Activated naive CD4-positive, alpha-beta T cell treated with anti-CD3 and anti-CD28 coated beads, Interleukin-2, amount 50 U/mL, for 24 hours (primary cell): ENCODE data around the gene SULT2B1.
A peak's percentile ranks its signal among the peaks of the same experiment; 100 is the strongest.

ENCODE experiments used
- H3K27ac Mint-ChIP-seq: one replicate; pipeline ENCODE4 v1.8.0; 2021; ENCODE audit warnings: mild to moderate bottlenecking, mixed read lengths
- H3K27me3 Mint-ChIP-seq: one replicate; pipeline ENCODE4 v1.8.0; 2021; ENCODE audit warnings: mixed read lengths
- H3K36me3 Mint-ChIP-seq: one replicate; pipeline ENCODE4 v1.8.0; 2021; ENCODE audit warnings: mixed read lengths
- H3K4me1 Mint-ChIP-seq: one replicate; pipeline ENCODE4 v1.8.0; 2021; ENCODE audit warnings: mixed read lengths
- H3K4me3 Mint-ChIP-seq: one replicate; pipeline ENCODE4 v1.8.0; 2021; ENCODE audit warnings: mild to moderate bottlenecking, mixed read lengths
- H3K9me3 Mint-ChIP-seq: one replicate; pipeline ENCODE4 v1.8.0; 2021; ENCODE audit warnings: mixed read lengths

SULT2B1 gene

GRCh38 chr19:48637449-48637947 is 85.5 kb downstream of the SULT2B1 start:
- peak overlapping the region; percentile 98 for H3K4me3 Mint-ChIP-seq

GRCh38 chr19:48637948-48638830 is 86.2 kb downstream of the SULT2B1 start:
- Mint-ChIP-seq H3K27ac (peak overlapping the region; percentile 100), H3K36me3 (no peaks in the 10 kb centered on the region), H3K4me3 (peak overlapping the region; percentile 98), H3K9me3 (no peaks in the 10 kb centered on the region), H3K4me1 (peaks cover 37% of the 10 kb centered on the region), H3K27me3 (no peaks in the 10 kb centered on the region)

More at GRCh38 chr19:48637449-48637947, 85.5 kb downstream of the SULT2B1 start:
- Mint-ChIP-seq H3K9me3 (no peaks in the 10 kb centered on the region), H3K4me1 (peaks cover 43% of the 10 kb centered on the region), H3K27me3 (no peaks in the 10 kb centered on the region), H3K36me3 (no peaks in the 10 kb centered on the region), H3K27ac (peak overlapping the region; percentile 100)

GRCh38 chr19:48638831-48639381 is 86.9 kb downstream of the SULT2B1 start:
- peak overlapping the region; percentile 100 for H3K27ac Mint-ChIP-seq
- H3K4me3 Mint-ChIP-seq: peak overlapping the region; percentile 98
- no peaks in the 10 kb centered on the region for H3K36me3 Mint-ChIP-seq
- H3K27me3 Mint-ChIP-seq: no peaks in the 10 kb centered on the region
- peaks cover 30% of the 10 kb centered on the region for H3K4me1 Mint-ChIP-seq
- no peaks in the 10 kb centered on the region for H3K9me3 Mint-ChIP-seq

GRCh38 chr19:48639483-48640375 is 87.8 kb downstream of the SULT2B1 start:
- H3K36me3 Mint-ChIP-seq: no peaks in the 10 kb centered on the region

GRCh38 chr19:48641850-48642249 is 89.9 kb downstream of the SULT2B1 start:
- H3K4me1 Mint-ChIP-seq: peaks cover 31% of the 10 kb centered on the region
- H3K4me3 Mint-ChIP-seq: no peak overlapping the region
- H3K9me3 Mint-ChIP-seq: no peaks in the 10 kb centered on the region

More at GRCh38 chr19:48639483-48640375, 87.8 kb downstream of the SULT2B1 start:
- Mint-ChIP-seq H3K27ac (no peak overlapping the region), H3K27me3 (no peaks in the 10 kb centered on the region), H3K4me1 (peaks cover 29% of the 10 kb centered on the region), H3K9me3 (no peaks in the 10 kb centered on the region), H3K4me3 (peak overlapping the region; percentile 60)

DNA sequence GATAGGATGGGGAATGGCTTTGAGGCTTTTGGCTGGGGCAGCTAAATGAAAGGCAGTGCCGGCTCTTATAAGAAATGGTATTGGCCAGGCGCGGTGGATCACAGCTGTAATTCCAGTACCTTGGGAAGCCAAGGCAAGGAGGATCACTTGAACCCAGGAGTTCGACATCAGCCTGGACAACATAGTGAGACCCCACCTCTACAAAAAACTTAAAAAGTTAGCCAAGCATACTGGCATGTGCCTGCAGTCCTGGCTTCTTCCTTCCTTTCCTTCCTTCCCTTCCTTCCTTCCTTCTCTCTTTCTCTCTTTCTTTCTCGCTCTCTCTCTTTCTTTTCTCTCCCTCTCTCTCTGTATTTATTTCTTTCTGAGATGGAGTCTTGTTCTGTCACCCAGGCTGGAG is 90.9 kb downstream of the SULT2B1 start:
- H3K4me3 Mint-ChIP-seq: no peak overlapping the region

More at GRCh38 chr19:48641850-48642249, 89.9 kb downstream of the SULT2B1 start:
- H3K27ac Mint-ChIP-seq: peak overlapping the region; percentile 52
- H3K27me3 Mint-ChIP-seq: no peaks in the 10 kb centered on the region
- no peaks in the 10 kb centered on the region for H3K36me3 Mint-ChIP-seq

GRCh38 chr19:48644355-48644754 is 92.4 kb downstream of the SULT2B1 start:
- Mint-ChIP-seq H3K27me3 (no peaks in the 10 kb centered on the region), H3K36me3 (no peaks in the 10 kb centered on the region), H3K4me1 (peaks cover 37% of the 10 kb centered on the region), H3K9me3 (no peaks in the 10 kb centered on the region), H3K27ac (no peak overlapping the region), H3K4me3 (peak overlapping the region; percentile 83)

More for the DNA sequence above, 90.9 kb downstream of the SULT2B1 start:
- Mint-ChIP-seq H3K36me3 (no peaks in the 10 kb centered on the region), H3K27ac (peak overlapping the region; percentile 10), H3K4me1 (peaks cover 40% of the 10 kb centered on the region), H3K9me3 (no peaks in the 10 kb centered on the region), H3K27me3 (no peaks in the 10 kb centered on the region)

- Mint-ChIP-seq H3K4me1 (peaks cover 41% of the 10 kb centered on the region), H3K9me3 (no peaks in the 10 kb centered on the region), H3K36me3 (no peaks in the 10 kb centered on the region), H3K4me3 (peak overlapping the region; percentile 83), H3K27me3 (no peaks in the 10 kb centered on the region), H3K27ac (peak overlapping the region; percentile 38)
These were observed 93.1 kb downstream of the SULT2B1 start for GRCh38 chr19:48644839-48645619.

- Mint-ChIP-seq H3K4me3 (peak overlapping the region; percentile 83), H3K9me3 (no peaks in the 10 kb centered on the region), H3K4me1 (peaks cover 41% of the 10 kb centered on the region), H3K27ac (peak overlapping the region; percentile 87), H3K36me3 (no peaks in the 10 kb centered on the region), H3K27me3 (no peaks in the 10 kb centered on the region)
These were observed 93.6 kb downstream of the SULT2B1 start for GRCh38 chr19:48645620-48646000.

DNA sequence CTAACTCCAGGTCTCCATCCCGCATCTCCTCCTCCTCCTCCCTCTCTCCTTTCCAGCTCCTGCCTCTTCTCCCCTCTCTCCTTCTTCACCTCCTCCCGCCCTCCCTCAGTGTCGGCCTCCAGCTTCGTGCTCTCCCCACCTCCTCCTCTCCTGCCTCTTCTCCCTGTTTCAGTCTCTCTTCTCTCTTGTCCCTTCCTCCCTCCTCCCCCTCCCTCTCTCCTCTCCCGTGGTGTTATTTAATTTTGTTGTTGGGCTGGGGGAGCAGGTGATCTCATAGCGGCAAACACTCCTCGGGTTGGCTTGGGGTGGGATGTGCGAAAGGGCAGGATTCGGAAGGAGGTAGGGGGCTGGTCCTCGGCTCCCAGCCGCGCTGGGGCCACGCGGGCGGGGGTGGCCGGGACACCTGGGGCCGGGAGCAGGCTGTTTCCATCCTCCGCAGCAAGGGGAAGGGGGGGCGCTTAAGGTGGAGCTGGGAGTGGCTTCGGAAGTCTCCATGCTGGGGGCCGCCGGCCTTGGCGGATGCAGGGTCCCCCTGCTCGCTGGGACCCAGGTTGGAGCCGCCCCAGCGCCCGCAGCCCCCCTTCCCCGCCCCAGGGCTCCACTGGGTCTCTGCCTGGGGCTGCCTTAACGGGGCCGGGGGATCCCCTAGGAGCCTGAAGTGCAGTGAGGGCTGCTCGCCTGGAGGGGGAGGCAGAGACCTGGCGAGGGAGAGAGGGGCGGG is 94.2 kb downstream of the SULT2B1 start, which contains the start of gene CA11:
Gene CA11, minus strand, starts transcription at position 187 of the 721 bp plus-strand sequence. CDS start 555 bp downstream, outside the sequence.
- H3K36me3 Mint-ChIP-seq: no peaks in the 10 kb centered on the region
- peaks cover 45% of the 10 kb centered on the region for H3K4me1 Mint-ChIP-seq

DNA sequence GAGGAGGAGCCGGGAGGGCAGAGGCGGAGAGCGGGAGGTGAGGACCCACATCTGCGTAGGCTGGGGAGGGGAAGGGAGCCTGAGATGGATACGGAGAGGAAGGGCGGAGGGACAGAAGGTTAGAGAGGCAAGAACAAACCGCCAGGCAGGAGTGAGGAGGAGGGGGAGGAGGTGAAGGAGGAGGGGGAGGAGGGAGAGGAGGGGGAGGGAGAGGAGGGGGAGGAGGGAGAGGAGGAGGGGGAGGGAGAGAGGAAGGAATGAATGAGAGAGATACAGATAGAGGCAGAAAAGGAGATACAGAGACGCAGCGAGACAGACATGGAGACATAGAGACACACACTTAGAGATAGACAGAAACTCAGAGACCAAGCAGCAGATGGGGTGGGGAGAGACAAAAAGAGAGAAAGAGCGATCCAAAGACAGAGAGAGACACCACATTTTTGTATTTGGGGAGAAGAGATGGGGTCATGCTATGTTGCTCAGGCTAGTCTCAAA is 94.8 kb downstream of the SULT2B1 start:
- Mint-ChIP-seq H3K27ac (peak overlapping the region; percentile 0), H3K9me3 (no peaks in the 10 kb centered on the region), H3K4me3 (peak overlapping the region; percentile 27), H3K36me3 (no peaks in the 10 kb centered on the region), H3K27me3 (no peaks in the 10 kb centered on the region), H3K4me1 (peaks cover 50% of the 10 kb centered on the region)

More for the DNA sequence above, 94.2 kb downstream of the SULT2B1 start, which contains the start of gene CA11:
- Mint-ChIP-seq H3K27me3 (no peaks in the 10 kb centered on the region), H3K27ac (peak within 1 kb of the TSS; percentile 87), H3K4me3 (peak within 1 kb of the TSS; percentile 83), H3K9me3 (no peaks in the 10 kb centered on the region)

DNA sequence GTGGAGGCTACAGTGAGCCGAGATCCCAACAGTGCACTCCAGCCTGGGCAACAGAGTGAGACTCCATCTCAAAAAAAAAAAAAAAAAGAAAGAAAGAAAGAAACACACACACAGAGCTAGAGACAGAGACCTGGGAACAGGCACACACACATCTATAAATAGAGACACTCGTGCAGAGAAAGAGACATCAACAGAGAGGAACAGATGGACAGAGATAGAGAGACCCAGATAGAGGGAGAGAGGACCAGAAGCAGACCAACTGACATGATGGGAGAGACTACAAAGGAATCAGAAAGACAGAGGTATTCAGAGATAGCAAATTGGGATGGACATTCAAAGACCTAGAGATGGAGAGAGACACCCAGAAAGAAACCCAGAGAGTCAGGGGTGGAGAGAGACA is 96.2 kb downstream of the SULT2B1 start:
- H3K4me3 Mint-ChIP-seq: peak overlapping the region; percentile 37
- peak overlapping the region; percentile 53 for H3K27ac Mint-ChIP-seq
- H3K27me3 Mint-ChIP-seq: no peaks in the 10 kb centered on the region
- H3K36me3 Mint-ChIP-seq: no peaks in the 10 kb centered on the region
- peaks cover 57% of the 10 kb centered on the region for H3K4me1 Mint-ChIP-seq
- no peaks in the 10 kb centered on the region for H3K9me3 Mint-ChIP-seq
